Astrocyte (in vitro differentiated cells and primary cell): ENCODE results near the gene IVD. TPM values are rescaled to one million over a fixed set of nuclear protein-coding genes. Genes with fewer than 3 reads are reported as not detected.
A peak's percentile ranks its signal among the peaks of the same experiment; 100 is the strongest.

Experiments
- DNase-seq: peaks from one replicate; pipeline ENCODE4 v3.0.0-alpha.2; 2010; ENCODE audit warnings: low read depth
- FAIRE-seq: peaks from 2 replicates; lab custom pipeline; 2011; peaks lifted over from hg19 to GRCh38; lab: Jason Lieb, UNC
- H2AFZ ChIP-seq: 2 replicates; pipeline ENCODE4 v1.6.0; 2012; ENCODE audit warnings: low read depth, low read length, inconsistent platforms
- H3K27ac ChIP-seq: 2 replicates; pipeline ENCODE4 v1.5.1; 2011; ENCODE audit warnings: low read depth, low read length, inconsistent platforms
- H3K27me3 ChIP-seq: 2 replicates; pipeline ENCODE4 v1.6.0; 2011; ENCODE audit warnings: low read length, inconsistent platforms; ENCODE audit not compliant: insufficient read depth
- H3K36me3 ChIP-seq: 2 replicates; pipeline ENCODE4 v1.5.1; 2011; ENCODE audit warnings: low read length, inconsistent platforms; ENCODE audit not compliant: insufficient read depth
- H3K4me1 ChIP-seq: 2 replicates; pipeline ENCODE4 v1.5.1; 2011; ENCODE audit warnings: low read length, inconsistent platforms; ENCODE audit not compliant: insufficient read depth
- H3K4me2 ChIP-seq: 2 replicates; pipeline ENCODE4 v1.6.0; 2012; ENCODE audit warnings: low read length, inconsistent platforms
- H3K4me3 ChIP-seq: 2 replicates; pipeline ENCODE4 v1.5.1; 2011; ENCODE audit warnings: low read depth, mild to moderate bottlenecking, low read length, inconsistent platforms; ENCODE audit not compliant: insufficient read depth
- H3K79me2 ChIP-seq: 2 replicates; pipeline ENCODE4 v1.6.0; 2012; ENCODE audit warnings: mild to moderate bottlenecking, low read length, inconsistent platforms; ENCODE audit not compliant: insufficient read depth
- H3K9ac ChIP-seq: 2 replicates; pipeline ENCODE4 v1.6.0; 2012; ENCODE audit warnings: mild to moderate bottlenecking, low read length, inconsistent platforms
- H3K9me3 ChIP-seq: 2 replicates; pipeline ENCODE4 v1.5.1; 2012; ENCODE audit warnings: low read depth, mild to moderate bottlenecking, low read length, inconsistent platforms; ENCODE audit not compliant: insufficient read depth
- H4K20me1 ChIP-seq: 2 replicates; pipeline ENCODE4 v1.6.0; 2012; ENCODE audit warnings: low read length, inconsistent platforms; ENCODE audit not compliant: insufficient read depth
- H3K27ac Mint-ChIP-seq: one replicate; pipeline ENCODE4 v1.8.0; 2021; ENCODE audit warnings: mild to moderate bottlenecking, mixed read lengths; ENCODE audit not compliant: unreplicated experiment
- H3K27me3 Mint-ChIP-seq: one replicate; pipeline ENCODE4 v1.8.0; 2021; ENCODE audit warnings: low read depth, mixed read lengths; ENCODE audit not compliant: unreplicated experiment
- H3K36me3 Mint-ChIP-seq: one replicate; pipeline ENCODE4 v1.8.0; 2021; ENCODE audit warnings: low read depth, mixed read lengths; ENCODE audit not compliant: unreplicated experiment
- H3K4me1 Mint-ChIP-seq: one replicate; pipeline ENCODE4 v1.8.0; 2021; ENCODE audit warnings: low read depth, mixed read lengths; ENCODE audit not compliant: unreplicated experiment
- H3K4me3 Mint-ChIP-seq: one replicate; pipeline ENCODE4 v1.8.0; 2021; ENCODE audit warnings: mild to moderate bottlenecking, moderate library complexity, mixed read lengths; ENCODE audit not compliant: unreplicated experiment
- H3K9me3 Mint-ChIP-seq: one replicate; pipeline ENCODE4 v1.8.0; 2021; ENCODE audit warnings: mild to moderate bottlenecking, mixed read lengths; ENCODE audit not compliant: unreplicated experiment
- EZH2 ChIP-seq: IDR thresholded peaks from 2 replicates; pipeline ENCODE4 v1.6.1; 2012; ENCODE audit warnings: mild to moderate bottlenecking, low read length, inconsistent platforms; ENCODE audit not compliant: insufficient read depth
- total RNA-seq: library from RNA; stranded (reverse); gene quantifications from 2 replicates; pipeline ENCODE4 v1.2.1, GENCODE V29; 2021
- TF ChIP-seq, protein P1 (sequence below): IDR thresholded peaks from 2 replicates; pipeline ENCODE4 v1.5.1; 2011; ENCODE audit warnings: low read depth, mild to moderate bottlenecking, inconsistent platforms, low read length, moderate library complexity; ENCODE audit not compliant: insufficient read depth

IVD gene
- total RNA-seq, 1 donor from 2014 or later: 55.1 TPM

DNA sequence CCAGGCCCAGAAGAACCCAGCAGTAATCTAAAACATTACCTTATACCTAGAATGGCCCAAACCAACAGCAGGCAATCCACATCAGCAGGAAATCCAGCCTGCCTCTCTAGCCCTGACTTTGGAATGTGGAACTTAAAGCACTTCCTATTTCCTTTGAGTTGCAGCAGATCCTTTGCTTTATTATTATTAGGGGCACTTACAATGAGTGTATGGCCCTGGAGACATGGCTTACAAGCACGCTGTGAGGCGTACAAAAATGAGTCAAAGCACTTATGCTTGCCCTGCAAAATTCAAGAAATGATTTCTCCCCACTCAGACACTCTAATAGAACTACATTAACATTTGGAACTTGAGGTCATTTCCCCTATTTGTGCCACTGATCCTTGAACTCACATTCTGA, 32.6 kb upstream of the IVD start:
- Histone ChIP-seq H3K4me1 (peaks cover 4% of the 10 kb centered on the region), H3K27ac (no peak overlapping the region), H3K9me3 (no peaks in the 10 kb centered on the region), H3K9ac (no peak overlapping the region), H4K20me1 (no peaks in the 10 kb centered on the region), H3K4me2 (no peak overlapping the region), H2AFZ (no peak overlapping the region), H3K36me3 (no peaks in the 10 kb centered on the region), H3K79me2 (no peaks in the 10 kb centered on the region), H3K27me3 (no peaks in the 10 kb centered on the region), H3K4me3 (no peak overlapping the region)
- Mint-ChIP-seq H3K9me3 (peaks cover 3% of the 10 kb centered on the region), H3K27ac (peak overlapping the region; percentile 26), H3K4me3 (peak overlapping the region; percentile 27), H3K27me3 (peaks cover 22% of the 10 kb centered on the region), H3K36me3 (no peaks in the 10 kb centered on the region), H3K4me1 (peaks cover 8% of the 10 kb centered on the region)
- DNase-seq (no peak), FAIRE-seq (no peak)
- TF ChIP-seq EZH2: no peak
- TF ChIP-seq, protein P1, sequence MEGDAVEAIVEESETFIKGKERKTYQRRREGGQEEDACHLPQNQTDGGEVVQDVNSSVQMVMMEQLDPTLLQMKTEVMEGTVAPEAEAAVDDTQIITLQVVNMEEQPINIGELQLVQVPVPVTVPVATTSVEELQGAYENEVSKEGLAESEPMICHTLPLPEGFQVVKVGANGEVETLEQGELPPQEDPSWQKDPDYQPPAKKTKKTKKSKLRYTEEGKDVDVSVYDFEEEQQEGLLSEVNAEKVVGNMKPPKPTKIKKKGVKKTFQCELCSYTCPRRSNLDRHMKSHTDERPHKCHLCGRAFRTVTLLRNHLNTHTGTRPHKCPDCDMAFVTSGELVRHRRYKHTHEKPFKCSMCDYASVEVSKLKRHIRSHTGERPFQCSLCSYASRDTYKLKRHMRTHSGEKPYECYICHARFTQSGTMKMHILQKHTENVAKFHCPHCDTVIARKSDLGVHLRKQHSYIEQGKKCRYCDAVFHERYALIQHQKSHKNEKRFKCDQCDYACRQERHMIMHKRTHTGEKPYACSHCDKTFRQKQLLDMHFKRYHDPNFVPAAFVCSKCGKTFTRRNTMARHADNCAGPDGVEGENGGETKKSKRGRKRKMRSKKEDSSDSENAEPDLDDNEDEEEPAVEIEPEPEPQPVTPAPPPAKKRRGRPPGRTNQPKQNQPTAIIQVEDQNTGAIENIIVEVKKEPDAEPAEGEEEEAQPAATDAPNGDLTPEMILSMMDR: no peak

DNA sequence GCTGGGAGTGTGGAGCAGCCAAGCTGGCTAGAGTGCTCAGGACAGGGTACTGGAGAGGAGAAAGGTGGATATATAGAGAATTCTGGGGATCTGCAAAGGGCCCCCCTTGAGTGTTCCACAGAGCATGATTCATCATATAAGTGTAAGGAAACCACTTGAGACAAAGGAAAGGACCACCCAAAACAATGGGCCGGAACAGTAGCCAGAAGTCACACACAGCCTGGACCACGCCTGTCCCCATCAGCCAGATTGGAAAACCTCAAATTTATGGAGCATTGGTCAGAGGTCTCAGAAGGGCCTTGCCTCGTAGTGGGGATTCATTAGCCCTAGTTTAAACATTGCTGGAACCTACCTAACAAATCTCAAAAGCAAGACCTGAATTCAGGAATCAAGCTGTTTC, 28.0 kb upstream of the IVD start:
- no peak overlapping the region for H3K4me3 ChIP-seq
- H3K79me2 ChIP-seq: no peaks in the 10 kb centered on the region
- no peaks in the 10 kb centered on the region for H3K9me3 Mint-ChIP-seq
- DNase-seq: no peak
- no peaks in the 10 kb centered on the region for H3K4me1 ChIP-seq
- no peaks in the 10 kb centered on the region for H3K27me3 ChIP-seq
- no peak overlapping the region for H3K27ac ChIP-seq
- no peak overlapping the region for H2AFZ ChIP-seq
- TF ChIP-seq EZH2: no peak
- TF ChIP-seq, protein P1: no peak
- no peaks in the 10 kb centered on the region for H3K9me3 ChIP-seq
- no peak overlapping the region for H3K4me3 Mint-ChIP-seq
- H3K27me3 Mint-ChIP-seq: peaks cover 3% of the 10 kb centered on the region
- H3K36me3 Mint-ChIP-seq: no peaks in the 10 kb centered on the region
- no peak overlapping the region for H3K27ac Mint-ChIP-seq
- H3K4me2 ChIP-seq: no peak overlapping the region
- no peaks in the 10 kb centered on the region for H3K36me3 ChIP-seq
- H4K20me1 ChIP-seq: no peaks in the 10 kb centered on the region
- peaks cover 14% of the 10 kb centered on the region for H3K4me1 Mint-ChIP-seq
- peak; percentile 5 for FAIRE-seq
- no peak overlapping the region for H3K9ac ChIP-seq

DNA sequence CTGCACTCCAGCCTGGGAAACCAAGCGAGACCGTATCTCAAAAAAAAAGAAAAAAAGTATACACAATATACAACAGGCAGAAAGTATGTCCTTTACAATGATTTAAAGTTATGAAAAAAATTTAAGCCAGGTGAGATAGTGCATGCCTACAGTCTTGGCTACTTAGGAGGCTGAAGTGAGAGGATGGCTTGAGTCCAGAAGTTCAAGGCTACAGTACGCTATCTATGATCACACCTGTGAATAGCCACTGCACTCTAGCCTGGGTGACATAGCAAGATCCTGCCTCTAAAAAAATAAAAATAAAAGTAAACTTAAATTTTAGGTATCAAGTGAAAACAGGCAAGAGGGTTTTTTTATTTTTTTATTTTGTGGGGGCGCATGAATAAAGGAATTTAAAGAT, 26.2 kb upstream of the IVD start:
- Histone ChIP-seq H3K4me3 (no peak overlapping the region), H2AFZ (peak overlapping the region; percentile 22), H3K79me2 (peaks cover 16% of the 10 kb centered on the region), H3K27ac (peak overlapping the region; percentile 30), H3K9ac (no peak overlapping the region), H3K9me3 (no peaks in the 10 kb centered on the region), H4K20me1 (no peaks in the 10 kb centered on the region), H3K4me1 (peaks cover 6% of the 10 kb centered on the region), H3K36me3 (no peaks in the 10 kb centered on the region), H3K27me3 (no peaks in the 10 kb centered on the region), H3K4me2 (peak overlapping the region; percentile 68)
- Mint-ChIP-seq H3K27me3 (peaks cover 3% of the 10 kb centered on the region), H3K36me3 (peaks cover under 1% of the 10 kb centered on the region), H3K4me3 (no peak overlapping the region), H3K4me1 (peaks cover 11% of the 10 kb centered on the region), H3K9me3 (no peaks in the 10 kb centered on the region), H3K27ac (no peak overlapping the region)
- FAIRE-seq: peak; percentile 45
- DNase-seq: no peak
- TF ChIP-seq, protein P1: no peak
- TF ChIP-seq EZH2: no peak
